AG04449 (cell line): Measurements from ENCODE around the gene MAPK11.

Source experiments
- CTCF ChIA-PET: fragments of 350-600 bp; formaldehyde crosslinking; extraction: SDS; loops from one replicate; lab custom pipeline; 2021; ENCODE audit warnings: antibody characterized with exemption; lab: Yijun Ruan, JAX
- POLR2A ChIA-PET: fragments of 400-600, 350-600 bp; formaldehyde crosslinking; extraction: SDS; loops from one replicate; lab custom pipeline; 2020; ENCODE audit warnings: antibody characterized with exemption, inconsistent platforms; lab: Yijun Ruan, JAX
- DNase-seq: peaks from one replicate; pipeline ENCODE4 v3.0.0-alpha.2; 2010; ENCODE audit warnings: low read depth, low spot score
- H3K4me3 ChIP-seq: 2 replicates; pipeline ENCODE4 v1.5.1; 2011; ENCODE audit warnings: low read depth, mild to moderate bottlenecking, control low read depth, low read length
- CTCF ChIP-seq: IDR thresholded peaks from one replicate; pipeline ENCODE4 v1.5.1; 2011; ENCODE audit warnings: mild to moderate bottlenecking, moderate library complexity, low read length, control low read depth, inconsistent platforms; ENCODE audit not compliant: insufficient read depth; ENCODE audit errors: missing control alignments

The MAPK11 gene

GRCh38 chr22:50224071-50224470, 46.1 kb downstream of the MAPK11 start:
- POLR2A ChIA-PET, result interaction anchor here (0.5 kb wide), 1 partner anchor 133 kb away, joined by 5 read pairs; no protein-coding TSS in a partner anchor
- DNase-seq, result no peak
- H3K4me3 ChIP-seq, result no peak overlapping the region
- CTCF ChIA-PET, result interaction anchor here (0.7 to 2.5 kb wide), 5 partner anchors 9 to 17 kb away, joined by 3 to 14 read pairs (median 3); no protein-coding TSS in a partner anchor
- no peak for TF ChIP-seq CTCF

- DNase-seq, result no peak
- ChIA-PET POLR2A (no interaction called here), CTCF (interaction anchor here (1.8 to 2.5 kb wide), 2 partner anchors 8 to 14 kb away, joined by 5 to 14 read pairs; no protein-coding TSS in a partner anchor)
- H3K4me3 ChIP-seq, result no peak overlapping the region
- TF ChIP-seq CTCF, result no peak
These were observed 47.7 kb downstream of the MAPK11 start for GRCh38 chr22:50222508-50222907.

- ChIA-PET POLR2A (no interaction called here), CTCF (interaction anchor here (1.0 to 2.5 kb wide), 6 partner anchors 9 to 19 kb away, joined by 3 to 14 read pairs (median 4); no protein-coding TSS in a partner anchor)
- DNase-seq, result no peak
- no peak overlapping the region for H3K4me3 ChIP-seq
- TF ChIP-seq CTCF, result no peak
These were observed 48.5 kb downstream of the MAPK11 start for GRCh38 chr22:50221410-50222300.

- no peak for TF ChIP-seq CTCF
These were observed 49.4 kb downstream of the MAPK11 start for GRCh38 chr22:50220603-50221409.

GRCh38 chr22:50219800-50220602, 50.2 kb downstream of the MAPK11 start:
- ChIA-PET CTCF (interaction anchor here (1.1 to 1.4 kb wide), 4 partner anchors 14 to 22 kb away, joined by 3 to 4 read pairs (median 3); no protein-coding TSS in a partner anchor), POLR2A (interaction anchor here (0.5 kb wide), 1 partner anchor 24 kb away, joined by 4 read pairs; no protein-coding TSS in a partner anchor)
- TF ChIP-seq CTCF, result no peak
- no peak for DNase-seq
- H3K4me3 ChIP-seq, result no peak overlapping the region

More at GRCh38 chr22:50220603-50221409, 49.4 kb downstream of the MAPK11 start:
- ChIA-PET CTCF (interaction anchor here (1.0 to 1.4 kb wide), 4 partner anchors 9 to 20 kb away, joined by 3 to 4 read pairs (median 4); no protein-coding TSS in a partner anchor), POLR2A (no interaction called here)
- no peak for DNase-seq
- no peak overlapping the region for H3K4me3 ChIP-seq
